Glutamatergic neuron (in vitro differentiated cells): ENCODE results near the gene SPIRE1. TPM values are rescaled to one million over a fixed set of nuclear protein-coding genes. Genes with fewer than 3 reads are reported as not detected.

Experiments used
- DNase-seq: peaks from one replicate; pipeline ENCODE4 v3.0.0; 2022
- H3K27ac Mint-ChIP-seq: one replicate; pipeline ENCODE4 v1.8.0; 2020; ENCODE audit warnings: mild to moderate bottlenecking, mixed read lengths, inconsistent platforms; ENCODE audit not compliant: unreplicated experiment
- H3K27me3 Mint-ChIP-seq: one replicate; pipeline ENCODE4 v1.8.0; 2020; ENCODE audit warnings: mild to moderate bottlenecking, moderate library complexity, mixed read lengths, inconsistent platforms; ENCODE audit not compliant: unreplicated experiment
- H3K36me3 Mint-ChIP-seq: one replicate; pipeline ENCODE4 v1.8.0; 2020; ENCODE audit warnings: mild to moderate bottlenecking, mixed read lengths, inconsistent platforms; ENCODE audit not compliant: unreplicated experiment
- H3K4me1 Mint-ChIP-seq: one replicate; pipeline ENCODE4 v1.8.0; 2020; ENCODE audit warnings: mild to moderate bottlenecking, low read depth, mixed read lengths, inconsistent platforms; ENCODE audit not compliant: unreplicated experiment
- H3K4me3 Mint-ChIP-seq: one replicate; pipeline ENCODE4 v1.8.0; 2020; ENCODE audit warnings: mild to moderate bottlenecking, mixed read lengths, inconsistent platforms; ENCODE audit not compliant: unreplicated experiment
- H3K9me3 Mint-ChIP-seq: one replicate; pipeline ENCODE4 v1.8.0; 2020; ENCODE audit warnings: mild to moderate bottlenecking, moderate library complexity, mixed read lengths, inconsistent platforms; ENCODE audit not compliant: unreplicated experiment
- total RNA-seq: library from RNA; stranded (reverse); fragmentation: NEBNext Ultra II Directional; extraction: Animal tissue kit (Norgen Biotek cat#: 25700); gene quantifications from one replicate; pipeline ENCODE4 v1.2.1, GENCODE V29; 2021; ENCODE audit not compliant: unreplicated experiment
- TF ChIP-seq, protein P1 (sequence below): fragments of 200-600 bp; sonication (generic); IDR thresholded peaks from one replicate; pipeline ENCODE4 v1.5.0; 2021; ENCODE audit not compliant: partially characterized antibody, unreplicated experiment

The SPIRE1 gene
- total RNA-seq, 1 donor from 2014 or later = 29.9 TPM

DNA sequence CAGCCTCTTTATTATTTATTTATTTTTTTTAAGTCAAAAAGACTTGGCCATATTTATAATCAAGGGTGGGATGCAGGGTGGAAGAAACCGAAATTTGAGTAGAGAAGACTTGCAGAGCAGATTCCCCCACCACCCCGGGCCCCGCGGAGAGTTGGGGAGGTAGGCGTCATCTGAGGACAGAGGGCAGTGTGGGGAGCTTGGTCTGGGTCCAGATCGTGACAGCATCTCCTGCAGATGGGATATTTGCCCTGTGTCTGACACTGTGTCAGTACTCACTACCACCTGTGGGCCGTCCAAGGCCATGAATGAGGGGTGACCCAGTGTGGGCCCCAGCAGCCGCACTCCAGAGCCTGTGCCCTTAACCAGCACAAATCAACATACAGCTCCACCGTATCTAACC, 260.7 kb downstream of the SPIRE1 start:
- H3K4me3 Mint-ChIP-seq = no peak overlapping the region
- no peaks in the 10 kb centered on the region for H3K4me1 Mint-ChIP-seq
- no peaks in the 10 kb centered on the region for H3K36me3 Mint-ChIP-seq
- DNase-seq = no peak
- H3K9me3 Mint-ChIP-seq = peaks cover 4% of the 10 kb centered on the region
- TF ChIP-seq, protein P1, sequence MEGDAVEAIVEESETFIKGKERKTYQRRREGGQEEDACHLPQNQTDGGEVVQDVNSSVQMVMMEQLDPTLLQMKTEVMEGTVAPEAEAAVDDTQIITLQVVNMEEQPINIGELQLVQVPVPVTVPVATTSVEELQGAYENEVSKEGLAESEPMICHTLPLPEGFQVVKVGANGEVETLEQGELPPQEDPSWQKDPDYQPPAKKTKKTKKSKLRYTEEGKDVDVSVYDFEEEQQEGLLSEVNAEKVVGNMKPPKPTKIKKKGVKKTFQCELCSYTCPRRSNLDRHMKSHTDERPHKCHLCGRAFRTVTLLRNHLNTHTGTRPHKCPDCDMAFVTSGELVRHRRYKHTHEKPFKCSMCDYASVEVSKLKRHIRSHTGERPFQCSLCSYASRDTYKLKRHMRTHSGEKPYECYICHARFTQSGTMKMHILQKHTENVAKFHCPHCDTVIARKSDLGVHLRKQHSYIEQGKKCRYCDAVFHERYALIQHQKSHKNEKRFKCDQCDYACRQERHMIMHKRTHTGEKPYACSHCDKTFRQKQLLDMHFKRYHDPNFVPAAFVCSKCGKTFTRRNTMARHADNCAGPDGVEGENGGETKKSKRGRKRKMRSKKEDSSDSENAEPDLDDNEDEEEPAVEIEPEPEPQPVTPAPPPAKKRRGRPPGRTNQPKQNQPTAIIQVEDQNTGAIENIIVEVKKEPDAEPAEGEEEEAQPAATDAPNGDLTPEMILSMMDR = no peak
- H3K27me3 Mint-ChIP-seq = peaks cover 3% of the 10 kb centered on the region
- H3K27ac Mint-ChIP-seq = no peak overlapping the region

Other genes starting within 250 kb of the SPIRE1 start
- gene CEP76, start 44.6 kb upstream of the SPIRE1 start, total RNA-seq = 19.2 TPM
- 48.7 TPM for gene PSMG2, start 44.9 kb upstream of the SPIRE1 start, total RNA-seq
- gene PTPN2, start 226.1 kb upstream of the SPIRE1 start, total RNA-seq = 33.3 TPM